A549 (cell line): Measurements from ENCODE around the gene DOCK9. TPM values are rescaled to one million over a fixed set of nuclear protein-coding genes. Genes with fewer than 3 reads are reported as not detected.

Experiments used
- ATAC-seq, 2 experiments: fragments of 200-7000 bp in 1 of 2; fragments of >200 bp in 1 of 2; cut with Nextera tagmentation in 1 of 2; cut with Tn5 transposase in 1 of 2; 3 replicates each; pipeline versions ENCODE4 v1.8.0 to v1.9.1; 2018 to 2020; ENCODE audit warnings: mild to moderate bottlenecking in 1 of 2, moderate library complexity in 1 of 2
- CTCF ChIA-PET: fragments of 300-600 bp; sonication (Branson Sonifier 250); formaldehyde crosslinking; extraction: SDS; loops from one replicate; lab custom pipeline; 2021; ENCODE audit warnings: antibody characterized with exemption, inconsistent platforms; lab: Yijun Ruan, JAX
- POLR2A ChIA-PET: fragments of 350-600 bp; formaldehyde crosslinking; extraction: SDS; loops from one replicate; lab custom pipeline; 2021; ENCODE audit warnings: antibody characterized with exemption, inconsistent platforms; lab: Yijun Ruan, JAX
- DNase-seq, 2 experiments: peaks; one replicate each; pipeline versions ENCODE4 v3.0.0 to v3.0.0-alpha.2; 2011 to 2016; ENCODE audit warnings: low read depth in 1 of 2, low spot score in 1 of 2
- FAIRE-seq: peaks from 2 replicates; lab custom pipeline; 2011; peaks lifted over from hg19 to GRCh38; lab: Jason Lieb, UNC
- H3K27ac ChIP-seq, 2 experiments: fragments of >200 bp; sonication (Bioruptor Twin); formaldehyde crosslinking; 3 replicates each; pipeline ENCODE4 v1.5.1; 2016 to 2017
- H3K4me1 ChIP-seq: fragments of >200 bp; sonication (Bioruptor Twin); formaldehyde crosslinking; 3 replicates; pipeline ENCODE4 v1.6.1; 2016
- H3K4me2 ChIP-seq: fragments of >200 bp; sonication (Bioruptor Twin); formaldehyde crosslinking; 3 replicates; pipeline ENCODE4 v1.6.1; 2016
- H3K4me3 ChIP-seq: fragments of >200 bp; sonication (Bioruptor Twin); formaldehyde crosslinking; 3 replicates; pipeline ENCODE4 v1.5.1; 2016
- H3K9me3 ChIP-seq: fragments of >200 bp; sonication (Bioruptor Twin); formaldehyde crosslinking; 3 replicates; pipeline ENCODE4 v1.6.1; 2016
- CEBPB ChIP-seq, 2 experiments: fragments of >200 bp in 1 of 2; sonication (Bioruptor Twin) in 1 of 2; formaldehyde crosslinking in 1 of 2; IDR thresholded peaks; 2 replicates each; pipeline ENCODE4 v1.6.1; 2012 to 2016
- CHD4 ChIP-seq: fragments of 200-600 bp; sonication (generic); IDR thresholded peaks from 2 replicates; pipeline ENCODE4 v1.6.1; 2016; ENCODE audit warnings: antibody characterized with exemption, mild to moderate bottlenecking, borderline replicate concordance
- EHF ChIP-seq: fragments of 250-450 bp; sonication (Bioruptor Pico); IDR thresholded peaks from 2 replicates; pipeline ENCODE4 v1.5.0; 2020; ENCODE audit warnings: mild to moderate bottlenecking
- EHMT2 ChIP-seq: fragments of 200-600 bp; sonication (generic); IDR thresholded peaks from 2 replicates; pipeline ENCODE4 v1.6.1; 2016; ENCODE audit warnings: antibody characterized with exemption, low read depth, mild to moderate bottlenecking, moderate library complexity
- EP300 ChIP-seq, 2 experiments: fragments of >200 bp; sonication (Bioruptor Twin); formaldehyde crosslinking; IDR thresholded peaks; 2 replicates in 1 of 2; 3 replicates in 1 of 2; pipeline ENCODE4 v1.6.1; 2016 to 2017
- ESRRA ChIP-seq: fragments of 150-350 bp; IDR thresholded peaks from 2 replicates; pipeline ENCODE4 v1.6.1; 2014; ENCODE audit warnings: mild to moderate bottlenecking, low read length, borderline replicate concordance
- FOSL2 ChIP-seq, 2 experiments: fragments of 450-650 bp in 1 of 2; fragments of >200 bp in 1 of 2; sonication (Bioruptor Twin) in 1 of 2; formaldehyde crosslinking; IDR thresholded peaks; 2 replicates each; pipeline versions ENCODE4 v1.5.0 to v1.6.1; 2016 to 2020; ENCODE audit warnings: mild to moderate bottlenecking in 1 of 2, moderate library complexity in 1 of 2
- FOXS1 ChIP-seq: fragments of 250-450 bp; sonication (Bioruptor Pico); IDR thresholded peaks from 2 replicates; pipeline ENCODE4 v1.5.0; 2020; ENCODE audit warnings: mild to moderate bottlenecking, moderate library complexity
- HDAC2 ChIP-seq: fragments of 200-600 bp; sonication (generic); IDR thresholded peaks from 2 replicates; pipeline ENCODE4 v1.6.1; 2016
- HOXB13 ChIP-seq: fragments of 250-450 bp; sonication (Bioruptor Pico); IDR thresholded peaks from 2 replicates; pipeline ENCODE4 v1.5.0; 2020; ENCODE audit warnings: low read depth, mild to moderate bottlenecking, moderate library complexity
- HOXB5 ChIP-seq: fragments of 250-450 bp; sonication (Bioruptor Pico); IDR thresholded peaks from 2 replicates; pipeline ENCODE4 v1.5.0; 2020; ENCODE audit warnings: mild to moderate bottlenecking, moderate library complexity
- MAFK ChIP-seq: fragments of 450-650 bp; IDR thresholded peaks from 2 replicates; pipeline ENCODE4 v1.6.1; 2014; ENCODE audit not compliant: partially characterized antibody
- NPAS2 ChIP-seq: fragments of 250-450 bp; sonication (Bioruptor Pico); IDR thresholded peaks from 2 replicates; pipeline ENCODE4 v1.8.0; 2022; ENCODE audit warnings: mild to moderate bottlenecking, moderate library complexity, borderline replicate concordance
- NR3C1 ChIP-seq: fragments of >200 bp; sonication (Bioruptor Twin); formaldehyde crosslinking; IDR thresholded peaks from 3 replicates; pipeline ENCODE4 v1.6.1; 2017
- POLR2AphosphoS2 ChIP-seq: conservative IDR thresholded peaks from 2 replicates; pipeline ENCODE4 v1.6.1; 2012; ENCODE audit warnings: low read length, improper control_type of control experiment, inconsistent platforms
- RNF2 ChIP-seq: fragments of 200-600 bp; sonication (generic); IDR thresholded peaks from 2 replicates; pipeline ENCODE4 v1.6.1; 2016; ENCODE audit warnings: low read depth, mild to moderate bottlenecking, antibody characterized with exemption, moderate library complexity, borderline replicate concordance
- SMC3 ChIP-seq: fragments of >200 bp; sonication (Bioruptor Twin); formaldehyde crosslinking; IDR thresholded peaks from 3 replicates; pipeline ENCODE4 v1.6.1; 2018; ENCODE audit warnings: inconsistent platforms
- TFCP2L1 ChIP-seq: fragments of 250-450 bp; sonication (Bioruptor Pico); IDR thresholded peaks from 2 replicates; pipeline ENCODE4 v1.5.0; 2021; ENCODE audit warnings: mild to moderate bottlenecking
- TP53 ChIP-seq: fragments of 250-450 bp; sonication (Bioruptor Pico); IDR thresholded peaks from 2 replicates; pipeline ENCODE4 v1.5.0; 2021; ENCODE audit warnings: mild to moderate bottlenecking, moderate library complexity
- ZC3H11A ChIP-seq: fragments of 450-650 bp; IDR thresholded peaks from 2 replicates; pipeline ENCODE4 v1.6.1; 2014; ENCODE audit warnings: antibody characterized with exemption, mild to moderate bottlenecking
- ZFP36 ChIP-seq: fragments of 450-650 bp; IDR thresholded peaks from 2 replicates; pipeline ENCODE4 v1.6.1; 2014; ENCODE audit warnings: borderline replicate concordance; ENCODE audit not compliant: partially characterized antibody
- ZNF302 ChIP-seq: fragments of 250-450 bp; sonication (Bioruptor Pico); IDR thresholded peaks from 2 replicates; pipeline ENCODE4 v1.9.0; 2021; ENCODE audit warnings: inconsistent platforms, mild to moderate bottlenecking, moderate library complexity
- WGBS: methylation state at CpG from one replicate; pipeline ENCODE4 v1.1.6; 2017; ENCODE audit errors: missing lambda C conversion rate; 5-methylcytosine and 5-hydroxymethylcytosine counted together
- polyA plus RNA-seq, 4 experiments: library from polyadenylated mRNA; depleted of rRNA in 3 of 4; stranded (reverse); fragments of >200 nt; fragmentation: RNase III in 1 of 4; extraction: RNeasy Plus Mini Kit Qiagen cat#74134 plus additional on column Dnase treatment in 1 of 4; gene quantifications; 2 replicates in 3 of 4; 3 replicates in 1 of 4; pipeline ENCODE4 v1.2.3, GENCODE V29; 2011 to 2017
- TF ChIP-seq, protein P1 (sequence below): IDR thresholded peaks from 2 replicates; pipeline ENCODE4 v1.6.1; 2012
- TF ChIP-seq, protein P2 (sequence below): fragments of 450-650 bp; IDR thresholded peaks from 2 replicates; pipeline ENCODE4 v1.6.1; 2014; ENCODE audit warnings: antibody characterized with exemption

The DOCK9 gene
- polyA plus RNA-seq, 2 of the 4 experiments (the other 2 are of a cell fraction) = 34.0 to 43.9 TPM

DNA sequence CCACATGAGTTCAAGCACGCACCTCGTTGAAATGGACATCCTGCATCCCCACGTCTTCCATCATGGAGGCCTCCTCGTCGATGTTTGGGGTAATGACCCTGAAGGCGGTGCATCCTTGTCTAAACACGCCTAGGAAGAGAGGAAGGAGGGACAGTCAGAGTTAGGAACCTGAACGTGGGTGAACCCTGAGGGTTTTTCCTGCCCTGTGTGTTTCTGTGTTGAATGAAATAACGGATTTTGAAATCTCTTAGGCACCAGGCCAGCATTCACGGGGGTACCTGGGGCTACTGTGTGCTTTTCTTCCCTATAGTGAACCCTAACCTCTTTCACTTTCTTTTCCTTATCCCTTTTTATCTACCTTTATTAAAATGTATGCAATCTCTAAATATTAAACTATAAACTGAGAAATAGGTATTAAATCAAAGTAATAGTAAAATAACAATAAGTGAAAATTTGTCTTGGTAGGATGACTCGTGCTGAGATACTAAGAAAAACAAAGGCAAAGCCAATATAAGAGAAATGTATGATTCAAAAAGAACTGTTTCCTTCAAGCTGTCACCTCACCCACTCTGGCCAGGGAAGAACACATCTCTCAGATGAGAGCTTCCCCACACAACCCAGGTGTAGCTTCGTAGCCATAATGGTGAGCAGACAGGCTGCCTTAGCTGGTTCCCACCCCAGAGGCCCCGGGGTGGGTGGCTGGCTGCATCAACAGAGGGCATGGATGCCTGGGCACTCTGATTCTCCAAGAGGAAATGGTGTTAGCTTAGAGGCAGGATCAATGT is 153.3 kb downstream of the DOCK9 start:
- WGBS = 61% methylated on average over 13 of the region's 13 CpGs
- H3K4me1 ChIP-seq = peaks cover 34% of the 10 kb centered on the region
- no peak overlapping the region for H3K27ac ChIP-seq
- ChIA-PET POLR2A (no interaction called here), CTCF (no interaction called here)
- no peak overlapping the region for H3K4me2 ChIP-seq
- TF ChIP-seq NR3C1 = no peak
- TF ChIP-seq, protein P1, sequence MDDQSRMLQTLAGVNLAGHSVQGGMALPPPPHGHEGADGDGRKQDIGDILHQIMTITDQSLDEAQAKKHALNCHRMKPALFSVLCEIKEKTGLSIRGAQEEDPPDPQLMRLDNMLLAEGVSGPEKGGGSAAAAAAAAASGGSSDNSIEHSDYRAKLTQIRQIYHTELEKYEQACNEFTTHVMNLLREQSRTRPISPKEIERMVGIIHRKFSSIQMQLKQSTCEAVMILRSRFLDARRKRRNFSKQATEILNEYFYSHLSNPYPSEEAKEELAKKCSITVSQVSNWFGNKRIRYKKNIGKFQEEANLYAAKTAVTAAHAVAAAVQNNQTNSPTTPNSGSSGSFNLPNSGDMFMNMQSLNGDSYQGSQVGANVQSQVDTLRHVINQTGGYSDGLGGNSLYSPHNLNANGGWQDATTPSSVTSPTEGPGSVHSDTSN = no peak
- no peak for TF ChIP-seq ZFP36
- no peak for TF ChIP-seq EP300 (IDR thresholded peaks at IDR 0.05)
- TF ChIP-seq FOSL2 (IDR thresholded peaks at IDR 0.05) = no peak
- TF ChIP-seq FOSL2 (CRISPR knock-in tag; IDR thresholded peaks at IDR 0.05) = no peak
- no peak for TF ChIP-seq HOXB13
- TF ChIP-seq HOXB5 (CRISPR knock-in tag) = no peak
- TF ChIP-seq HDAC2 = no peak
- no peaks in the 10 kb centered on the region for H3K9me3 ChIP-seq
- FAIRE-seq (no peak), DNase-seq (no peak), ATAC-seq (no peak)
- no peak overlapping the region for H3K4me3 ChIP-seq

DNA sequence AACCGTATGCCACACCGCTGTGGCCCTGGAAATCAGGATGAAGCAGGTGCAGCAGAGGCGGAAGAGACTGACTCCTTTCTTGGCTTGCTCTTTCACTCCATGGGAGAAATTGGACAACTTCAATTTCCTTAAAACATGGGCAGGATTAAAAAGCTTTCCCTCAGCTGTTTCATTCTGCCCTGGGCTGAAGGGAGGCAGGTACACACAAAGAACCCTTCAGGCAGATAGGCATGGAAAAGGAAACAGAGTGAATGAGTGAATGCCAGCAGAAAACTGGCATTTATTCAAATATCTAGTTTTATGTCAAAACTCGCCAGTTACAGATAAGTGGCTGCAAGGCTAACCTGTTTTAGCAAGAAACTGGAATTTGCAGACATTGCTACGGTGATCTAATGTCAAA is 154.4 kb downstream of the DOCK9 start:
- ATAC-seq (no peak), DNase-seq (no peak), FAIRE-seq (no peak)
- TF ChIP-seq NPAS2 (no peak), POLR2AphosphoS2 (no peak), ESRRA (no peak), CHD4 (no peak), ZC3H11A (no peak)
- CTCF ChIA-PET = no interaction called here
- POLR2A ChIA-PET = no interaction called here
- H3K4me2 ChIP-seq = no peak overlapping the region
- no peak overlapping the region for H3K4me3 ChIP-seq
- 89% methylated on average over 5 of the region's 5 CpGs for WGBS
- no peaks in the 10 kb centered on the region for H3K9me3 ChIP-seq
- H3K27ac ChIP-seq = no peak overlapping the region
- peaks cover 34% of the 10 kb centered on the region for H3K4me1 ChIP-seq

DNA sequence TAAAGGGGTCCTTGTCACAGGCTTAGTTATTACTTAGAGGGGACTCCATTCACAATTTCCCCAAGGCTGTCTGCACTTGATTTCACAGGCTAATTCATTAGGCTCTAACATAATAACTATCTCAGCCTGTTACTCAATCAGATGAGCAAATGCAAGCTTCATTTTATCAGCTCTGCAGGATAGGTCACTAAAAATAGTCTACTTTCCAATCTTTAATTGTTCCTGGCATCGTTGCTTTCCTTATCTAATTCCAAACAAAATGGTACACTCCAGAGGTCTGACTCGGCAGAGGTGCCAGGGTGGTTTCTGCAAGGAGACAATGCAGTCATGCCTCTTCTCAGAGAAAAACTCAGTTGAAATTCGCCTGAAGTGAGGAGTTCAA is 155.6 kb downstream of the DOCK9 start:
- peak in 1 of 2 experiments; percentile 56; a peak in 3 of 6 replicates for ATAC-seq
- 4% methylated on average over 3 of the region's 3 CpGs for WGBS
- peak overlapping the region; percentile 49 to 69; a peak in 4 of 6 replicates for H3K27ac ChIP-seq

DNA sequence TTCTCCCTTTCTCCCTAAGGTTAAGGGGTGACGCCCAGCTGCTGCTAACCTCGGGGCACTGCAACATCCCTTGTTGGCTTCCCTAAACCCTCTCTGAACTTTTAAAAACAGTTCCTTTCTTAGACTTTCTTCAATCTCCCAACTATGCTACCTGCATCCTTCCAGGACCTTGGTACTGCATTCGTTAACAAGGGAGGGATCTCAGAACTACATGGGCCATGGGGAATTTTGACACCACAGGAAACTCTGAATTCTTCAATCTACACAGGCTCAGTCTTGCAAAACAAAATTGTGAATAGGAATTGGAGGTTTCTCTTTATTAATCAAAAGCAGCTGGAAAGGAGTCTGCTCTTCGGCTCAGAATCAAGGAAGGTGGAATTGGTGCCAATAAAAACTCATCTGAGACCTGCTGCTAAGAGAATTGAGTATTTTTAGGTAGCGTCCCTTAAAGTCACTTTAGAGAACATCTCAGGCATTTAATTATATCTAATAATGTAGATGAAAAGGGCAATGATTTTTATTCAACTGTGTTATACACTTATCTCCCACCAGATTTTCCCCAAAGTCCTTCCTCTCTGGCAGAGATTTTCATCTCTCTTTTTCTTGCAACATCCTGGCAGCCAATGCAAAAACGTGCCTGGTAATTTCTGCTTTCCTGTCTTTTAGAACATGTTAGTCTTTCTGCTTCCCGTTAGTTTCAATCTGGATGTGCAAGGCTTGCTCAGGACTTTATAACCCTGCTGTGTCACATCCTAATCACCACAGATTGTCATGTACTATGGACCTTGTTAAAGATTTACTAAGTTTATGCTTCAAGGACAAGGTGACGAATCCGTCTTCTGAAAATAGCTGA is 156.3 kb downstream of the DOCK9 start:
- Histone ChIP-seq H3K4me3 (no peak overlapping the region), H3K9me3 (no peaks in the 10 kb centered on the region), H3K27ac (peak overlapping the region; percentile 49 to 69; a peak in 5 of 6 replicates), H3K4me2 (peak overlapping the region; percentile 51), H3K4me1 (peaks cover 34% of the 10 kb centered on the region)
- DNase-seq (peak in 1 of 2 experiments; percentile 33), ATAC-seq (no peak; a peak in 1 of 6 replicates), FAIRE-seq (no peak)
- ChIA-PET CTCF (interaction anchor here (0.6 to 1.5 kb wide), 3 partner anchors 14 to 97 kb away, joined by 3 to 4 read pairs (median 3); no protein-coding TSS in a partner anchor), POLR2A (no interaction called here)
- 59% methylated on average over 9 of the region's 9 CpGs for WGBS
- TF ChIP-seq SMC3 (no peak), EHF (CRISPR knock-in tag) (no peak), EP300 (IDR thresholded peaks at IDR 0.05) (no peak), TFCP2L1 (no peak), ZNF302 (CRISPR knock-in tag) (no peak), ZFP36 (no peak), HOXB13 (no peak), TP53 (CRISPR knock-in tag) (no peak), MAFK (no peak), RNF2 (no peak), HOXB5 (CRISPR knock-in tag) (no peak), CEBPB (IDR thresholded peaks at IDR 0.05) (no peak), NR3C1 (no peak)
- TF ChIP-seq, protein P2, sequence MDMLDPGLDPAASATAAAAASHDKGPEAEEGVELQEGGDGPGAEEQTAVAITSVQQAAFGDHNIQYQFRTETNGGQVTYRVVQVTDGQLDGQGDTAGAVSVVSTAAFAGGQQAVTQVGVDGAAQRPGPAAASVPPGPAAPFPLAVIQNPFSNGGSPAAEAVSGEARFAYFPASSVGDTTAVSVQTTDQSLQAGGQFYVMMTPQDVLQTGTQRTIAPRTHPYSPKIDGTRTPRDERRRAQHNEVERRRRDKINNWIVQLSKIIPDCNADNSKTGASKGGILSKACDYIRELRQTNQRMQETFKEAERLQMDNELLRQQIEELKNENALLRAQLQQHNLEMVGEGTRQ = no peak

More for the DNA sequence above, 155.6 kb downstream of the DOCK9 start:
- no peak for FAIRE-seq
- ChIA-PET CTCF (interaction anchor here (1.1 to 1.5 kb wide), 2 partner anchors 13 to 18 kb away, joined by 3 to 4 read pairs; no protein-coding TSS in a partner anchor), POLR2A (no interaction called here)
- peak overlapping the region; percentile 51 for H3K4me2 ChIP-seq
- peak in 1 of 2 experiments; percentile 31 for DNase-seq
- no peaks in the 10 kb centered on the region for H3K9me3 ChIP-seq
- 0 out of 2 replicates have a peak, but pooled peaks have one; percentile 35 for TF ChIP-seq EHMT2
- TF ChIP-seq FOXS1 = no peak
- peak; percentile 47 for TF ChIP-seq MAFK
- no peak overlapping the region for H3K4me3 ChIP-seq
- H3K4me1 ChIP-seq = peaks cover 34% of the 10 kb centered on the region
